Activated CD4-positive, alpha-beta T cell treated with anti-CD3 and anti-CD28 coated beads, Interleukin-2, amount 10 ng/mL, durations not matched to agents 7 days and 5 days (primary cell): ENCODE data around the gene RGS7. TPM values are rescaled to one million over a fixed set of nuclear protein-coding genes. Genes with fewer than 3 reads are reported as not detected.
A peak's percentile ranks its signal among the peaks of the same experiment; 100 is the strongest.

Experiments
- CTCF ChIA-PET: fragments of 350-600 bp; sonication (Branson Sonifier 250); formaldehyde crosslinking; loops from one replicate; lab custom pipeline; 2021; ENCODE audit warnings: antibody characterized with exemption; lab: Charles Lee
- POLR2A ChIA-PET: fragments of 350-600 bp; sonication (Branson Sonifier 250); formaldehyde crosslinking; loops from one replicate; lab custom pipeline; 2021; ENCODE audit warnings: antibody characterized with exemption; lab: Charles Lee
- DNase-seq: peaks from one replicate; pipeline ENCODE4 v3.0.0-alpha.2; 2020
- H3K27ac Mint-ChIP-seq: one replicate; pipeline ENCODE4 v1.8.0; 2021; ENCODE audit warnings: mild to moderate bottlenecking, moderate library complexity, mixed read lengths
- H3K27me3 Mint-ChIP-seq: one replicate; pipeline ENCODE4 v1.8.0; 2021; ENCODE audit warnings: mixed read lengths
- H3K36me3 Mint-ChIP-seq: one replicate; pipeline ENCODE4 v1.8.0; 2021; ENCODE audit warnings: low read depth, mixed read lengths
- H3K4me1 Mint-ChIP-seq: one replicate; pipeline ENCODE4 v1.8.0; 2021; ENCODE audit warnings: mixed read lengths
- H3K4me3 Mint-ChIP-seq: one replicate; pipeline ENCODE4 v1.8.0; 2021; ENCODE audit warnings: mild to moderate bottlenecking, moderate library complexity, mixed read lengths
- H3K9me3 Mint-ChIP-seq: one replicate; pipeline ENCODE4 v1.8.0; 2021; ENCODE audit warnings: mixed read lengths
- total RNA-seq, 2 experiments: library from RNA; stranded (reverse); gene quantifications; one replicate each; pipeline ENCODE4 v1.2.3, GENCODE V29; 2021

The RGS7 gene
- total RNA-seq, 2 experiments from 2014 or later: not detected

DNA sequence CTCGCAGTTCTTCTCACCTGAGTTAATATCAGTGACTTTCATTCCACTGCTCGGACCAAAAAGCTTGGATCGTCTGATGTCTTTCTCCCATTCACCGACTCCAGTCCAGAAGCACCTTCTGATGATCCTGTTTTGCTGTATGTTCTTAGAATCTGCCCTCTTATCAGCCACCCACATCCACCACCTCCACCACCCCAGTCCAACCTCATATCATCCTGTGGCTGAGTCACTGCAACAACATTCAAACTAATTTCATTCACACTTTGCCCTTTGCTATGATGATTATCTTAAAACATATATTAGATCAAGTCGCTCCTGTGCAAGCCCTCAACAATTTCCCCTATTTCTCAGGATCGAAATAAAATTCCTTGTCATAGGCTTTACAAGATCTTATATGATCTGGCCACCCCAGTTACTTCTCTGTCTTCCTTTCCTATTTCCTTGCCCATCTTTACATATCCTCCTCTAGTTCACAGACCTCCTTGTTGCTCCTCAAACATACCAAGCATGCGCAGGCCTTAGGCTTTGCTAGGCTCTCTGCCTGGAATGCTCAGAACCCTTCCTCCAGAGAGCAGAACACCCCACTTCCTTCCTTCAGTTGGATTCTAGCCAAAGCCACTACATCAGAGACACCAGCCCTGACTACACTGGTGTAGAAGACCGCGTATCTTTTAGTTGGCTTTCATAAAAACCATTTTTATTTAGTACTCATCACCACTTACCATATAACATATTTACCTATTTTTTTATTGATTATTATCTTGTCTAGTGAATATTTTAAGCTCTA lies 409.4 kb downstream of the RGS7 start:
- no peaks in the 10 kb centered on the region for H3K27me3 Mint-ChIP-seq
- no peaks in the 10 kb centered on the region for H3K36me3 Mint-ChIP-seq
- CTCF ChIA-PET: no interaction called here
- DNase-seq: no peak
- no peaks in the 10 kb centered on the region for H3K4me1 Mint-ChIP-seq
- H3K9me3 Mint-ChIP-seq: no peaks in the 10 kb centered on the region
- no peak overlapping the region for H3K4me3 Mint-ChIP-seq
- peak overlapping the region; percentile 55 for H3K27ac Mint-ChIP-seq
- POLR2A ChIA-PET: no interaction called here

DNA sequence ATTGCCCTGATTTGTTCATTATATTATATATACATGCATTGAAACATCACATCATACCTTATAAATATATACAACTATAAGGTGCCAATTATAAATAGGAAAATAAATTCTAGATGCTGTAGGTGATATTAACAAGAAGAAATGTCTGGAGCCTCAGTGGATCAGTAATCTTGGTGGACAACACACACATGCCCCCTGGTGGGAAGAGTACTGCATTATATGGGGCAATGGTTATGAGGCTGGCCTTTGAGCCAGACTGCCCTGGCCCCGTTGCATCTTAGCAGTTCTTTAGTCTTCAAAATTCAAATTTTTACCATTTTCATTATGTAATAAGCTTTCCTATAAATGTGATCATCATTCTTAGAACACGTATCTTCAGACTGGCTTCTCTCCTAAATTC lies 410.1 kb downstream of the RGS7 start:
- no peak overlapping the region for H3K4me3 Mint-ChIP-seq
- ChIA-PET POLR2A (no interaction called here), CTCF (no interaction called here)
- no peaks in the 10 kb centered on the region for H3K36me3 Mint-ChIP-seq
- peak; percentile 7 for DNase-seq
- H3K9me3 Mint-ChIP-seq: no peaks in the 10 kb centered on the region
- no peaks in the 10 kb centered on the region for H3K4me1 Mint-ChIP-seq
- no peak overlapping the region for H3K27ac Mint-ChIP-seq
- no peaks in the 10 kb centered on the region for H3K27me3 Mint-ChIP-seq

DNA sequence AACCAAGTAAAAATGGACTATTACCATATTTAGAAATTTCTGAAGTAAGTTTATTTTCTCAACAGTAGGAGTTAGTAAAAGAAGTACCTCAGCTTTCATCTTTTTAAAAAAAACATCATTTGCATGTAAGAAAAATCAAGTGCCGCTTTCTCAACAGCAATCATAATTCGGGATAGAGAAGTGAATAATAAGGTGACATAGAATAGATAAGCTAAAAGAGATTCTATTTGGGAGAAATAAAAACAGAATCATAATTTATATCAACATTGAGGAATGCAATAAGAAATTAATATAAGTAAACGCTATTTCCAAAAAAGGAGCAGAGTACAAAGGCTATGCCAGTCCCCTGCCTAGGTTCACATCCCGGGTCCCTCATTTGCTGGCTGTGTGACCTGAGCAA lies 414.1 kb downstream of the RGS7 start:
- H3K9me3 Mint-ChIP-seq: peaks cover 1% of the 10 kb centered on the region
- ChIA-PET POLR2A (no interaction called here), CTCF (no interaction called here)
- no peaks in the 10 kb centered on the region for H3K4me1 Mint-ChIP-seq
- DNase-seq: no peak
- no peak overlapping the region for H3K27ac Mint-ChIP-seq
- H3K36me3 Mint-ChIP-seq: no peaks in the 10 kb centered on the region
- H3K4me3 Mint-ChIP-seq: no peak overlapping the region
- no peaks in the 10 kb centered on the region for H3K27me3 Mint-ChIP-seq

DNA sequence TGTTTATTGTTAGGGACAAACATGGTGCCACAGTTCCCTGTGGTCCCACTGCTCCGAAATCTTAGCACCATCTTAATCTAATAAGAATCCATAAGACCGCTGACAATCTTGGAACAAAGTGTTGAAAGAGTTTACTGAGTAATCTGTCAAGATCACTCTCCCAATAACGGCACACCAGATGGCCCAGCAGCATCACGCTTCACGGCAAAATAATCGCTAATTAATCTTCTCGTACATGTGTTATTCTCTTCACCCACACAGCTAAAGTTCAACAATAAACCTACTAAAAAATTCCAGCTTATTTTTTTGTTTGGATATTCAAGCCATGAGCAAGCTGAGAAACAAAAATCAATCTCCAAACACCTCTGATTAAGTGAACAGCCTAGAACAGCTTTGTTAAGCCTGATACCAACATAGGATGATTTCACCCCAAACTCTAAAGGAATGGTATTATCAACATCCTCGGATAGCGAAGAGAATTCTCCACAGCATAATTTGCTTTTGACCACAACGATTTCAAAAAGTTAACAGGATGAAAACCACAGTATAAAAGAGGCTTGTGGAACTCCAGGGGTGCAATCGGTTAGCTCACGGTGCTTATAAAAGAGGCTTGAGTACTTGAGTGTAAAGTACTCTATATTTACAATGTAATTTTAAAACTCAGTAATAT lies 415.2 kb downstream of the RGS7 start:
- ChIA-PET POLR2A (no interaction called here), CTCF (no interaction called here)
- H3K36me3 Mint-ChIP-seq: no peaks in the 10 kb centered on the region
- peaks cover 7% of the 10 kb centered on the region for H3K9me3 Mint-ChIP-seq
- H3K4me3 Mint-ChIP-seq: no peak overlapping the region
- DNase-seq: no peak
- no peaks in the 10 kb centered on the region for H3K27me3 Mint-ChIP-seq
- H3K4me1 Mint-ChIP-seq: no peaks in the 10 kb centered on the region
- no peak overlapping the region for H3K27ac Mint-ChIP-seq

DNA sequence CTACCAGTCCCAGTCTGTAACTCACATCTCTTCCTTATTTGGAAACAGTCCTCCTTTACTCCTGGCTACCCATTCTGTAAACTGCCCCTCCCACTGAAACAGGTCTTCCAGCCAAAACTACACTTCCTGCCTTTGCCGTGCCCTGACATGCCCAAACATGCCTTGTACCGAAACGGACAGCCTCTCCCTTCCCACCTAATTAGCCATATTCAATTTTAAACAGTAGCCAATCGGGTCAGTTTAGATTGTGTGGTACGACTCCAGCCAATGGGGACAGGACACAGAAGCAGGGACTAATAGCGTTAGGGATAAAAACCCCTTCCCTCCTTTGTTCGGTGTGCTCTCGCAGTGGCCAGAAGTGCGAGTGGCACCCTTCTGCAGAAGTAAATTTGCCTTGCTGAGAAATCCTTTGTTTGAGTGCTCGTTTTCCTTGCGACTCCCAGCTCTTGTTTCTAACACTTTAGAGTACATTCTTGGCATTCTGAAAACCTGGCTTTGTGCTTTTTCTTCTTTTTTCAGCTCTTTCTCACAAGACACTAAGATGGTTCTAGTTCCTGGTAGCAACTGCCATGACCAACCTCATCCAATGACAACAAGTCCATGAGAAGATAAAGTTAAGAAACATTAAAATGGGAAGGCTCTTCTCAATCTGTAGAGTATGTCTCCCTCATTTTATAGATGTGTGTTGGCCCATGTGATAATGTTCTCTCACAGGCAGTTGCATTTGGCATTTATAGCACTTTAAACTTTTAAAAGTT lies 419.9 kb downstream of the RGS7 start:
- Mint-ChIP-seq H3K4me3 (no peak overlapping the region), H3K36me3 (no peaks in the 10 kb centered on the region), H3K9me3 (peaks cover 9% of the 10 kb centered on the region), H3K27me3 (no peaks in the 10 kb centered on the region), H3K4me1 (no peaks in the 10 kb centered on the region), H3K27ac (peak overlapping the region; percentile 34)
- CTCF ChIA-PET: no interaction called here
- POLR2A ChIA-PET: no interaction called here
- DNase-seq: no peak

DNA sequence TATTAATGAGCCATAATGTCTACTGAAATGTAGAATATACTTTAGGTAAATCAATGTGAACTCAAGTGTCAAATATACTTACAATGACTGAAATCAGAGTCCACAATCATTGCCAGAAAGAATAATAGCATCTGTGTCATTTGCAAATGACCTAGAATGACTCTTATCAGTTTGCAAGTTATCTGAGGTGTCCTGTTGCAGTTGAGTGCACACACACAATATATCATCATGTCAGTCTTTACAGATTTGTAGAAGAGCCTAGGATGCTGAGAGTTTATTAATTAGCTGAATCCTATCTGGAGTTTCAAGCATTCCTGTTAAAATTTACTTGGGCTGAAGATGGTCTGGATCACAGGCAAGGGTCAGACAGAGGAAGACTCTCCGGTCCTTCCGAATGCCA lies 421.1 kb downstream of the RGS7 start:
- no peak for DNase-seq
- ChIA-PET CTCF (no interaction called here), POLR2A (interaction anchor here (0.7 kb wide), 1 partner anchor 43 kb away, joined by 4 read pairs; no protein-coding TSS in a partner anchor)
- Mint-ChIP-seq H3K27ac (no peak overlapping the region), H3K9me3 (peaks cover 9% of the 10 kb centered on the region), H3K36me3 (no peaks in the 10 kb centered on the region), H3K27me3 (no peaks in the 10 kb centered on the region), H3K4me1 (no peaks in the 10 kb centered on the region), H3K4me3 (no peak overlapping the region)

DNA sequence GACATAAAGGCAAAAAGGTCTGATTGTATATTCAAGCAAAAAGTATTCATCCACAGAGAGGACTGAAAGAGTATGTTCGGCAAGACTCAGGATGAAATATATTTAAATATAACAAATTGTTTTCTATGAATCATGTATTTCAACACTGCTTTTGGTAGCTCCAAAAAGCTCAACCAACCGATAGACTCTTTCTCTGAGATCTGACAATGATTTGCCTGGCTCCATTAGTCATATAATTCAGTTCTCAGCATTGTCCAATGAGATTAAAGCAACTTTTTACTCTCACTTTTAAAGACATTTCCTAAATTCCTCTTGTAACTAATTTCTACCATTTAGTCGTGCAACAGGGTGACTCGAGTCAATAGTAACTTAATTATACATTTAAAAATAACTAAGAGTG lies 426.0 kb downstream of the RGS7 start:
- H3K36me3 Mint-ChIP-seq: no peaks in the 10 kb centered on the region
- no peak for DNase-seq
- CTCF ChIA-PET: no interaction called here
- H3K4me1 Mint-ChIP-seq: no peaks in the 10 kb centered on the region
- no peaks in the 10 kb centered on the region for H3K27me3 Mint-ChIP-seq
- H3K27ac Mint-ChIP-seq: no peak overlapping the region
- H3K4me3 Mint-ChIP-seq: no peak overlapping the region
- H3K9me3 Mint-ChIP-seq: peaks cover 12% of the 10 kb centered on the region
- POLR2A ChIA-PET: no interaction called here

DNA sequence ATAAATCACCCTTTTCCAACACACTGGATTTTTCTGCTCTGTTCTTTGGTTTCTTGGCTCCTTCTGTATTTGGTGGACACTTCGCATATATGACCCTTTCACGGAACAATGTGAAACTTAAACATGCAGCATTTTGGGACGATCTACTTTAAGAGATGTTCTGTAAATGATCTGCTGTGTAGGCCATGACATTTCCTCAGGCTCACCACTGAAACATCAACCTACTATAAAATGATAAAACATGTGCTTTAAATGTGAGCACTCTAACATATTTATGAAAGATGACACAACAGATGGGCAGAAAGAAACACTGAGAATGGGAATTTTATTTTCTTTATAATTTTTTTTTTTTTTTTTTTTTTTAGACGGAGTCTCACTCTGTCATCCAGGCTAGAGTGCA lies 428.7 kb downstream of the RGS7 start:
- peaks cover 14% of the 10 kb centered on the region for H3K9me3 Mint-ChIP-seq
- ChIA-PET POLR2A (no interaction called here), CTCF (no interaction called here)
- H3K36me3 Mint-ChIP-seq: no peaks in the 10 kb centered on the region
- no peak for DNase-seq
- H3K4me3 Mint-ChIP-seq: no peak overlapping the region
- no peaks in the 10 kb centered on the region for H3K4me1 Mint-ChIP-seq
- no peaks in the 10 kb centered on the region for H3K27me3 Mint-ChIP-seq
- no peak overlapping the region for H3K27ac Mint-ChIP-seq

DNA sequence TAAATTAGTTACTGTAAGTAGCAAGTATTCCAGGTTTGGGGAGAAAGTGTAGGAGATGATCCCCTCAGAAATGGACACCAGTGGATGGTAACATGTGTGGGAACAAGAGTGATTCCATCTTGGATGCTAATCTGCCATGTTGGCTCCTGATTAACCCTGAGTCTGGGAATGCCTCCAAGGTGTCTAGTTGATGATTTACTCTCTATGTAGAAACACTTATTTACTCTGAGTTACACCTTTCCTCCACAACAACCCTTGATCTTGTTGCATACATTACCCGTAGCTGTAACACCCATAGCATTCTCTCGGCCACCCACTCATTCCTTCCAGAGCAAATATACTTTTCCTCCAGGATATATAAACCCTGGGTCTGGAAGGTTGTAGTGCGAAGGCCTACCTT lies 429.2 kb downstream of the RGS7 start:
- Mint-ChIP-seq H3K27me3 (no peaks in the 10 kb centered on the region), H3K9me3 (peaks cover 14% of the 10 kb centered on the region), H3K36me3 (no peaks in the 10 kb centered on the region), H3K4me3 (no peak overlapping the region), H3K4me1 (no peaks in the 10 kb centered on the region), H3K27ac (no peak overlapping the region)
- ChIA-PET CTCF (no interaction called here), POLR2A (no interaction called here)
- DNase-seq: no peak

DNA sequence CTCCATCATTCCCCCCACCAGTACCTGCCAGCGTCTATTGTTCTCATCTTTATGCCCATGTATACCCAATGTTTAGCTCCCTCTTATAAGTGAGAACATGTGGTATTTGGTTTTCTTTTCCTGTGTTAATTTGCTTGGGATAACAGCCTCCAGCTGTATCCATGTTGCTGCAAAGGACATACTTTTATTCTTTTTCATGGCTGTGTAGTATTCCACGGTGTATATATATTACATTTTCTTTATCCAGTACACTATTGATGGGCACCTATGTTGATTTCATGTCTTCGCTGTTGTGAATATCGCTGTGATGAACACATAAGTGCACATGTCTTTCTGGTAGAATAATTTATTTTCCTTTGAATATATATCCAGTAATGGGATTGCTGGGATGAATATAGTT lies 431.7 kb downstream of the RGS7 start:
- H3K9me3 Mint-ChIP-seq: peaks cover 15% of the 10 kb centered on the region
- H3K27me3 Mint-ChIP-seq: no peaks in the 10 kb centered on the region
- no peak for DNase-seq
- POLR2A ChIA-PET: no interaction called here
- H3K27ac Mint-ChIP-seq: no peak overlapping the region
- no peaks in the 10 kb centered on the region for H3K4me1 Mint-ChIP-seq
- no peaks in the 10 kb centered on the region for H3K36me3 Mint-ChIP-seq
- CTCF ChIA-PET: no interaction called here
- H3K4me3 Mint-ChIP-seq: no peak overlapping the region

DNA sequence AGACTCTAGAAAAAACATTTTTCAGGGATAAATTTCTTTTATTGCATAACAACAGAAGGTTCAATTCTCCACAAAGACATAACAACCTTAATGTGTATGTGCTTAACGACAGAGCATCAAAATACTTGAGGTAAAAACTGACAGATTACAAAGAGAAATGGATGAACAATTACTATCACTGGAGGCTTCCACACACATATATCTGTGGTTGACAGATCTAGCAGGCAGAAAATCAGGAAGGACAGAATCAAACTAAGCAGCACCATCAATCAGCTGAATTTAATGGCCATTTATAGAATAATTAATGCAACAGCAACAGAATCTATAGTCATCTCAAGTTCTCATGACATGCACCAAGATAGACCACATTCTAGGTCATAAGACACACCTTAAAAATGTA lies 439.0 kb downstream of the RGS7 start:
- CTCF ChIA-PET: no interaction called here
- POLR2A ChIA-PET: no interaction called here

DNA sequence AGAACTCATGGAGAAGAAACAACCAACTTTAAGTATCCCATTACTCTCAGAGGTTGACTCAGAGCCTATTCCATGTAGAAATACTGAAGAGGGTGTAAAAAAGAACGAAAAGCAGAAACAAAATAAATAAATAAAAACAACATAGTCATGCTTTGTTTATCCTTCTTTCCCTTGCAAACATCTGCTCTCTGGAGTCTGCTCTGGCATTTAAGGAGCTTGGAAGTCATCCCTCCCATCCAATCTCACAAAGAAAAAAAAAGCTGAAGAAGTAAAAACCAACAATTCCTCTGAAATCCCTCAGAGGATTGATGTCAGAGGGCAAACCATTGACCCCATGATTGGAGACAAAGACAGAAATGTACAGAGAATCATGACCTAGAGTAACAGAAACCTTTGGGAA lies 442.5 kb downstream of the RGS7 start:
- Mint-ChIP-seq H3K36me3 (no peaks in the 10 kb centered on the region), H3K4me3 (no peak overlapping the region), H3K4me1 (no peaks in the 10 kb centered on the region), H3K9me3 (peaks cover 10% of the 10 kb centered on the region), H3K27me3 (no peaks in the 10 kb centered on the region), H3K27ac (no peak overlapping the region)
- DNase-seq: no peak
- ChIA-PET CTCF (no interaction called here), POLR2A (no interaction called here)

More for the DNA sequence above, 439.0 kb downstream of the RGS7 start:
- no peaks in the 10 kb centered on the region for H3K36me3 Mint-ChIP-seq
- H3K9me3 Mint-ChIP-seq: peaks cover 6% of the 10 kb centered on the region
- H3K4me1 Mint-ChIP-seq: no peaks in the 10 kb centered on the region
- no peak overlapping the region for H3K27ac Mint-ChIP-seq
- H3K27me3 Mint-ChIP-seq: no peaks in the 10 kb centered on the region
- no peak for DNase-seq
- no peak overlapping the region for H3K4me3 Mint-ChIP-seq

DNA sequence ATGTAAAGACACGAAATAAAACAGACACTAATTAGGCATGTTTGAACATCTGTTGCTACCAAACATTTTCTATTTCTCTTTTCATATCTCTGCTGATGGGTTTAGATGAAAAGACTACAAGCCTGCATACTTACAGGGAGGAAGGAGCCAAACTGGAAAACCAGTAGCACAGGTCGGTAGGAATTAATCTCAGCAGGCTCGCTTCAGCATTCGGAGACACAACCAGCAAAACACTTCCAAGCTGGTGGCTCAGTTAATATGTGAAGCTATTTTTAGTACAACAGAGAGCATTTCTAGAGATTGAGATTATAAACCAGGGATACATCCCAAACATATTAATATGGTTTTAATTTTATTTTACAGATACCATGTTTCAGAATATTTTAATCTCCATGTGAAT lies 444.2 kb downstream of the RGS7 start:
- H3K27ac Mint-ChIP-seq: no peak overlapping the region
- peaks cover 10% of the 10 kb centered on the region for H3K9me3 Mint-ChIP-seq
- CTCF ChIA-PET: no interaction called here
- H3K4me3 Mint-ChIP-seq: no peak overlapping the region
- H3K27me3 Mint-ChIP-seq: no peaks in the 10 kb centered on the region
- POLR2A ChIA-PET: no interaction called here
- DNase-seq: no peak
- H3K4me1 Mint-ChIP-seq: no peaks in the 10 kb centered on the region
- no peaks in the 10 kb centered on the region for H3K36me3 Mint-ChIP-seq
